H54 (cell line): ENCODE measurements around the gene CENPV.
"Not testable (repeated sequence)": the region's sequence is repeated elsewhere in the genome, so short reads cannot be mapped to it uniquely, and the experiment has no call there.

Experiments
- DNase-seq: peaks from one replicate; pipeline ENCODE4 v3.0.0; 2011; ENCODE audit warnings: low spot score, mixed read lengths; ENCODE audit not compliant: insufficient read length
- FAIRE-seq: peaks from 3 replicates; lab custom pipeline; 2011; peaks lifted over from hg19 to GRCh38; lab: Jason Lieb, UNC
- POLR2A ChIP-seq: IDR thresholded peaks from 2 replicates; pipeline ENCODE4 v1.6.1; 2011; ENCODE audit warnings: low read depth, mild to moderate bottlenecking, low read length

The CENPV gene

DNA sequence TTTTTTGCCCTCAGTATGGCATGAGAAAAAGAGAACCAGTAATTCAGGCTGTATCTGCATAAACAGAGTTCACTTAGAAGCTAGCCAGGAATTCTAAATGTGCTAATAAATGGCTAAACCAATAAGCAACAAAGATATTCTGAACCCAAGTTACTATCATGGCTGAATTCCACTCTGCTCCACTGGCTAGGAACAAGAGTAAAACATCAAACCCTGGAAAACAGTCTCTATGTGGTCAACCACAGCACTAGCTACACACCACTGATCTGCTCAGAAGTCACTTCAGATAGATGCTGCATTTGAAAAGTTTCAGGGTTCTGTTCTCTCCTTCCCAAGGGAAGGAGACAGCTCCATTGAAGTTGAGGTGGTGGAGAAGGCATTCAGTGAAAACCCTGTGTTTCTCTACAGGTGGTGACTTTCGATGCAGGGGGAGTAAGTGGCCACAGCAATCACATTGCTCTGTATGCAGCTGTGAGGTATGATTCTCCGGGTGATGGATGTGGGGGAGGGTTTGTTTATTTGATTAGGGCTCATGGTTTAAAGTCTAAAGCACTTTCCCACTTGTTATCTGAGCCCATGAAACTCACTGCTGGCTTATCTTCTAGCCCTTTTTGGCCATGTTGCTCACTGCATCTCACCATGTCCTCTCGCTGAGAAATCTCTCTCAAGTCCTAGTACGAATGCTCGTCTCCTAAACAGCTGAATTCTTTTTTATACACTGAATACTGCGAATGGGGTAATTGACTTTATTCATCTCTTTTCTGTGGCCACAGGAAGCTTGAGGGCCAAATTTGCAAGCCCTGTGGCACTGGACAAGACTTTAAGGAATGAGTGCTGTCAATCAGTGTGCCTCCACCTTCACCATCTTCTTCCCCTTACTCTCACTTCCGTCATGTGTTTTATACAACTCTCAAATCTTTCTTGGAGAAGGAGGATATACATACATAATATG lies 39.9 kb downstream of the CENPV start:
- TF ChIP-seq POLR2A, result no peak
- FAIRE-seq, result no peak
- no peak for DNase-seq

DNA sequence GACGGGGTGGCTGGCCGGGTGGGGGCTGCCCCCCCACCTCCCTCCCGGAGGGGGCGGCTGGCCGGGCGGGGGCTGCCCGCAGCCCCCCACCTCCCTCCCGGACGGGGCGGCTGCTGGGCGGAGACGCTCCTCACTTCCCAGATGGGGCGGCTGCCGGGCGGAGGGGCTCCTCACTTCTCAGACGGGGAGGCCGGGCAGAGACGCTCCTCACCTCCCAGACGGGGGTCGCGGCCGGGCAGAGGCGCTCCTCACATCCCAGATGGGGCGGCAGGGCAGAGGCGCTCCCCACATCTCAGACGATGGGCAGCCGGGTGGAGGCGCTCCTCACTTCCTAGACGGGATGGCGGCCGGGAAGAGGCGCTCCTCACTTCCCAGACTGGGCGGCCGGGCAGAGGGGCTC lies 41.2 kb downstream of the CENPV start:
- not testable (repeated sequence) for DNase-seq, FAIRE-seq

DNA sequence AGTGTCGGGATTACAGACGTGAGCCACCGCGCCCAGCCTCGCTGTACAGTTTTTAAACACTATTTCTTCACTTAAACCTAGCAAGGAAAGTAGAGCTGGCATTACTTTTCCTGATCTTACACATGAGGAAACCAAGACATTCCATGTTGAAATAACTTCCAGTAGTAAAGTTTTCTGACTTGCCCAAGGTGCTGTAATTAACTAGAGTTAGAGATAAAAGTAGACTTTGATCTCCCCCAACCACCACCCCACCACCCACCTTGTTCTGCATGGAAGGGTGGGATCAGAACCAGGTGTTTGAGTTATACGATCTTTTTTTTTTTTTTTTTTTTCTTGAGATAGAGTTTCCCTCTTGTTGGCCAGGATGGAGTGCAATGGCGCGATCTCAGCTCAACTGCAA lies 47.1 kb downstream of the CENPV start:
- DNase-seq (no peak), FAIRE-seq (no peak)
- no peak for TF ChIP-seq POLR2A

DNA sequence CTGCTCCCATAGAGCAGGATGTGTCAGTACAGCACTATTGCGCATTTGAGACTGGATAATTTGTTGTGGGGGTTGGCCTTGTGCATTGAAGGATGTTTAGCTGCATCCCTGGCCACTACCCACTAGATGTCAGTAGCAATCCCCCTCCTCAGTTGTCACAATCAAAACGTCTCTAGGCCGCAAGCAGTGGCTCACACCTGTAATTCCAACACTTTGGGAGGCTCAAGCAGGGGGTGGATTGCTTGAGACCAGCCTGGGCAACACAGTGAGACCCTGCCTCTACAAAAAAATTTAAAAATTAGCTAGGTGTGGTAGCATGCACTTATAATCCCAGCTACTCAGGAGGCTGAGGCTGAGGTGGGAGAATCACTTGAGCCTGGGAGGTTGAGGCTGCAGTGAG lies 48.4 kb downstream of the CENPV start:
- DNase-seq, result no peak
- TF ChIP-seq POLR2A, result no peak

DNA sequence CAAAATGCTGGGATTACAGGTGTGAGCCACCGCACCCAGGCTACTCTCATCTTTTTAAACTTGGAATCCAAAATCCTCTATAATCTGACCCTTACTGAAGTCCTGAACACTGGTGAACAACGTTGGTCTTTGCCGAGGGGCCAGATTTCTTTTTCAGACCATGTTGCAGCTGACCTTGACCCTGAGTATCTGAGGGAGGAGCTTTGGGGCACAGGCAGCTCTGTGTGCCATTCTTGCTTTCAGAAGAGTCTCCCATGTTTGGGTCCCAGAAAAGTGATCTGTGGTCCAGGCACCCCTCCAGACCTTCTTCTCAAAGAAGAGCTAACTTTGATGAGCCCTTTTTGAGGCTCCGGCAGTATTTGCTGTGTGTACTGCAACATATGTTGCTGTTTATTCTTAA lies 50.4 kb downstream of the CENPV start:
- TF ChIP-seq POLR2A, result no peak
- DNase-seq, result no peak
- no peak for FAIRE-seq

More for the DNA sequence above, 48.4 kb downstream of the CENPV start:
- FAIRE-seq, result no peak

DNA sequence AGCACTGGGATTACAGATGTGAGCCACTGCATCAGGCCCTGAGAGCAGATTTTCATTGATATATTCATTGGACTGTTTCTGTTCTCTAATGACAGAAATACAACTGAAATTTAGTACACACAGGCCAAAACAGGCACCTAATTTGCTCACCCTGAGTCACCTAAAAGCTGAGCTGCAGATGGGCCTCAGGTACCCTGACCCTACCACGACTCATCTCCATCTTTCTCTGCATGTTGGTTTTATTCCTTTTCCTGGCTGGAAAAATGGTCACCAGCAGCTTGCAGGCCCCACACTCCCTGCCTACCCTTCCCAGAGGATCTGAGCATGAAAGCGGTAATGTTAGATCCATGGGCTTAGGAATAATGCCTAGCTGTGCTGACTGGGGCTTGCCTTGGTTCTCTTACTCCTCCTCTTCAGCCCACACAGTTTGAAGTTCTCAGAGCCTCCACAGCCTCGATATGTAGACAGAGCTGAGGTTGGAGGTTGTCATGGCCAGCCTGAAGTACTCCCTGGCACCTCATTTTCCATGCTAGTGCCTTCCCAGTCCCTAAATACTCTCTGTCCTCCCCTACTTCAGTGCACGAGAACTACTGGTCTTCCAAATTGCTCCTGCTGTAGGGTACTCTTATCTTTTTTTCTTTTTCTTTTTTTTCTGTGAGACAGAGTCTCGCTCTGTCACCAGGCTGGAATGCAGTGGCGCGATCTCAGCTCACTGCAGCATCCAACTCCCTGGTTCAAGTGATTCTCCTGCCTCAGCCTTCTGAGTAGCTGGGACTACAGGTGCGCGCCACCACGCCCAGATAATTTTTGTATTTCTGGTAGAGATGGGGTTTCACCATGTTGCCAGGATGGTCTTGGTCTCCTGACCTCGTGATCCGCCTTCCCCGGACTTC lies 51.1 kb downstream of the CENPV start:
- TF ChIP-seq POLR2A, result no peak
- DNase-seq, result peak; percentile 36
- no peak for FAIRE-seq

DNA sequence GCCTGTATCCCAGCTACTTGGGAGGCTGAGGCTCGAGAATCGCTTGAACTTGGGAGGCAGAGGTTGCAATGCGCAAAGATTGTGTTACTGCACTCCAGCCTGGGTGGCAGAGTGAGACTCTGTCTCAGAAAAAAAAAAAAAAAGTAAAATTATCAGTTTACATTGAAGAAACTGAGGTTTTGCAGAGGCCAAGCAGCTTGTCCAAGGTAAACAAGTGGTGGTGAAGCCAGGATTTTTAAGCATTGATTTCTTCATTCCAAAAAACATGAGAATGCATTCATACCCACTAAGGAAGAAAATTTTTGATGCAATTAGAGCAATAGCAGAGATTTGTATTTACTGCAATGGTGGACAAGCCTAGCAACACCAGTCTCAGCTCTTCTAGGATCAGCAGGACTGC lies 52.7 kb downstream of the CENPV start:
- no peak for TF ChIP-seq POLR2A
- FAIRE-seq, result no peak
- no peak for DNase-seq

DNA sequence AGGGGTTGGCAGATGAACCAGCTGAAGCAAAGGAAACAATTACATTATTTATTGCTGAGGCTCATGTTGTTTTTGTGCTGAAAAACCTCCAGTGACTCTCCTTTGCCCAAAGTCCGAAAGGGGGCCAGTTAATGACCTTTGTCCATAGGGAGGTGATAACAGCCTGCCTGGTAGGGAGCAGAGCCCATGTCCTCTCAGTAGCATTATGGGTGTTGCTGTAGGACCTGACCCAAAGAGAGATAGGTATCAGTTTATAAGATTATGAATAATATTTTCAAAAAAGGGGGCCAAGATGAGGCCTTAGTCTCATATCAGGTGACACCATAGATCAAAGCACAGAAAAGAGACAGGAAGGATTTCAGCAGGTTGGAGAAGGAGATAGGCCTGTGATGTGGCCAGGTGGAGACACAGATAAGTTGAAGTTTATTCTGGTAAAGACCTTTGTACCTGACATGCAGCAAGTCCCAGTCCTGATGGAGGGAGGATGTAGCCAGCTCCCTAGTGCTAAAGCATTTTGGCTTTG lies 55.1 kb downstream of the CENPV start:
- DNase-seq (no peak), FAIRE-seq (no peak)
- no peak for TF ChIP-seq POLR2A

DNA sequence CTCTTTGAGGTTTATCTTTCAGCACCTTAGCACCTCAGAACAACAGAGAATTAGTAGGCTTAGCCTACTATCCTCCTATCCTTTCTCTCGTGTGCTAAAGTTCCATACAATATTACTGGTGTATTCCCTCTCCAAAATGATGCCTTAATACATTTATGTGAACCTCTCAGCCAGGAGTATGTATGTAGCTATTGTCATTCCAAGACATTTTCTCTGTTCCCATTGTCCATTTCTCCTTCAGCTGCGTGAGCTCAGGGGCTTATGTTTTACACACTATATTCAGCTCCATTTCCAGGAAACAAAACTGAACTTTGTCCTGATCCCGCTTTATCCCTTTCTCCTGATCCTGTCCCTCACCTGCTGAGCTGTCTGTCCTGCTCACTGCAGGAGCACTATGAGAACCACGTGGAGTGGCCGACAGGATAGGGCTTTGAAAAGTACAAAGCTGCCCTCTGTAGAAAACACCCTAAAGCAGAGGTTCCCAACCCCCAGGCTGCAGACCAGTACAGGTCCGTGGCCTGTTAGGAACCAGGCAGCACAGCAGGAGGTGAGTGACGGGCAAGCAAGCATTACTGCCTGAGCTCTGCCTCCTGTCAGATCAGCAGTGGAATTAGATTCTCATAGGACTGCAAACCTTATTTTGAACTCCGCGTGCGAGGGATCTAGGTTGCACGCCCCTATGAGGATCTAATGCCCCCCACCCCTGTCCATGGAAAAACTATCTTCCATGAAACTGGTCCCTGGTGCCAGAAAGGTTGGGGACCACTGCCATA lies 55.7 kb downstream of the CENPV start:
- FAIRE-seq, result no peak
- DNase-seq, result no peak
- no peak for TF ChIP-seq POLR2A

DNA sequence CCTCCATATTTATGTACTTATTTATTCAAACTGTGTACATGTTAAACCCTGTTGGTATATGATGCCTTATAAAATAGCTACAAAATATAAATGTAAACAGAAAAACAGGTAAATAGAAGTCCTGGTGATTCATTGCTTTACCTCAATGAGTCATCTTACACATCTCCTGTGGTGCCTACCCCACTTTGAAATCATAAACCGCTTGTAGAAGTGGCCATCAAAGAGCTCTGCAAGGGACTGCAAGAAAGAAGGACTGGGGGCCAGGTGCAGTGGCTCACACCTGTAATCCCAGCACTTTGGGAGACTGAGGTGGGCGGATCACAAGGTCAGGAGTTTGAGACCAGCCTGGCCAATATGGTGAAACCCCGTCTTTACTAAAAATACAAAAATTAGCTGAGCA lies 57.2 kb downstream of the CENPV start:
- FAIRE-seq, result not testable (repeated sequence)

DNA sequence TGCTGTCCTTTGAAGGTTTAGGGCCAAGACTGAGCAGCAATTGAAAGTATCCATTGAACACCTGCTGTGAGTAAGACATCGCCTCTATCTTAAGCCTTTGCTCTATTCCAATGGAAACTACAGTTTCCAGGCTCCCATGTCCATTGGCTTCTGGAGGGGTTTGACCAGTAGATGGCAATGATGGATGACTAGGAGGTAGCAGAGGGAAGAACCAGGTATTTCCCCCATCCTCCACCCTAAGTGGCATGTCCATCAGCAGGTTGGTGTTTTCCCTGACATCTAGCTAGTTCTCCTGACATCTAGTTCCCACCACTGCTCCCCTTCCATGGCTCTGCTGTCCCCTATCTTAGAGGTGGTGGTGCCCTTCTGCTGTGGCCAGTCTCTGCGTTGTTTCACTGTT lies 58.7 kb downstream of the CENPV start:
- no peak for FAIRE-seq
- TF ChIP-seq POLR2A, result no peak
- DNase-seq, result no peak

More for the DNA sequence above, 57.2 kb downstream of the CENPV start:
- DNase-seq, result not testable (repeated sequence)

DNA sequence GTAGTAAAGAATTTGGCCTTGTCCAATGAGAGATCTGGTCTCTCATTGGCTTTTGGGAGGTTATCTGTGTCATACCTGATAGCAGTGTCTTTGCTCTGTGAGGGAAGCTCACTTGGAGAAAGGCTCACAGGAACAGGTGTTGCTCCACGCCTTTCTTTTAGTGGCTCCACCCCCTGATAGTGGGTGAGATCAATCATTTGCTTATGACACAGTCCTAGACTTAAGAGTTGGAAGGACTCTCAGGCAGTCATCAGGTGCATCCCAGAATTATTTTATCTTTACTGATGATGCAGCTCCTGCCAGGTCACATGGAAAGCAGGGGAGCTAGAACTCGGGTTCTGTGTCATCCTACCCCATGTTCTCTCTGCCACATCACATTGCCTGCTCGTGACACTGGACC lies 59.3 kb downstream of the CENPV start:
- no peak for TF ChIP-seq POLR2A
- FAIRE-seq (no peak), DNase-seq (no peak)
